Skeletal muscle satellite cell (primary cell): Measurements from ENCODE around the gene GRK4.

Source experiments
- H3K27me3 ChIP-seq: 2 replicates; pipeline ENCODE4 v1.7.0; 2013; ENCODE audit warnings: low read length; ENCODE audit not compliant: control insufficient read depth, insufficient read depth
- H3K36me3 ChIP-seq: 2 replicates; pipeline ENCODE4 v1.7.0; 2013; ENCODE audit warnings: mild to moderate bottlenecking, control low read depth, low read length; ENCODE audit not compliant: insufficient read depth
- H3K4me1 ChIP-seq: 2 replicates; pipeline ENCODE4 v1.7.0; 2013; ENCODE audit warnings: low read length; ENCODE audit not compliant: control insufficient read depth, insufficient read depth
- H3K4me2 ChIP-seq: 2 replicates; pipeline ENCODE4 v1.7.0; 2013; ENCODE audit warnings: mild to moderate bottlenecking, low read length
- H3K4me3 ChIP-seq: 2 replicates; pipeline ENCODE4 v1.7.0; 2013; ENCODE audit warnings: low read length
- H3K9ac ChIP-seq: 2 replicates; pipeline ENCODE4 v1.7.0; 2013; ENCODE audit warnings: mild to moderate bottlenecking, low read depth, low read length, moderate library complexity
- H3K9me3 ChIP-seq: replicated peaks from 2 replicates; pipeline ENCODE4 v1.7.0; 2013; ENCODE audit warnings: mild to moderate bottlenecking, control low read depth, low read length

GRK4 gene

GRCh38 chr4:3026540-3026939 lies 63.2 kb downstream of the GRK4 start:
- H3K4me3 ChIP-seq: no peak overlapping the region
- H3K4me1 ChIP-seq: no peaks in the 10 kb centered on the region
- peaks cover 4% of the 10 kb centered on the region for H3K9me3 ChIP-seq
- no peak overlapping the region for H3K4me2 ChIP-seq
- H3K36me3 ChIP-seq: no peaks in the 10 kb centered on the region
- no peak overlapping the region for H3K9ac ChIP-seq
- H3K27me3 ChIP-seq: peaks cover 7% of the 10 kb centered on the region

- H3K36me3 ChIP-seq: no peaks in the 10 kb centered on the region
- no peak overlapping the region for H3K9ac ChIP-seq
- H3K27me3 ChIP-seq: peaks cover 5% of the 10 kb centered on the region
- no peak overlapping the region for H3K4me3 ChIP-seq
- no peaks in the 10 kb centered on the region for H3K9me3 ChIP-seq
- no peak overlapping the region for H3K4me2 ChIP-seq
- no peaks in the 10 kb centered on the region for H3K4me1 ChIP-seq
Observed at GRCh38 chr4:3029464-3029863, 66.1 kb downstream of the GRK4 start.

GRCh38 chr4:3030566-3031356 lies 67.4 kb downstream of the GRK4 start:
- H3K27me3 ChIP-seq: peaks cover 12% of the 10 kb centered on the region
- H3K4me3 ChIP-seq: no peak overlapping the region
- H3K4me1 ChIP-seq: no peaks in the 10 kb centered on the region
- no peaks in the 10 kb centered on the region for H3K9me3 ChIP-seq
- H3K9ac ChIP-seq: no peak overlapping the region
- H3K36me3 ChIP-seq: no peaks in the 10 kb centered on the region
- no peak overlapping the region for H3K4me2 ChIP-seq

GRCh38 chr4:3031357-3032082 lies 68.1 kb downstream of the GRK4 start:
- no peaks in the 10 kb centered on the region for H3K9me3 ChIP-seq
- H3K4me3 ChIP-seq: no peak overlapping the region
- H3K4me2 ChIP-seq: no peak overlapping the region
- no peak overlapping the region for H3K9ac ChIP-seq
- H3K27me3 ChIP-seq: peaks cover 19% of the 10 kb centered on the region
- H3K36me3 ChIP-seq: no peaks in the 10 kb centered on the region
- H3K4me1 ChIP-seq: no peaks in the 10 kb centered on the region

GRCh38 chr4:3034231-3034630 lies 70.9 kb downstream of the GRK4 start:
- H3K4me1 ChIP-seq: no peaks in the 10 kb centered on the region
- H3K9ac ChIP-seq: no peak overlapping the region
- H3K27me3 ChIP-seq: peaks cover 23% of the 10 kb centered on the region
- H3K4me3 ChIP-seq: no peak overlapping the region
- no peaks in the 10 kb centered on the region for H3K36me3 ChIP-seq
- no peaks in the 10 kb centered on the region for H3K9me3 ChIP-seq
- H3K4me2 ChIP-seq: no peak overlapping the region

- Histone ChIP-seq H3K9ac (no peak overlapping the region), H3K9me3 (no peaks in the 10 kb centered on the region)
Observed at GRCh38 chr4:3035249-3035648, 71.9 kb downstream of the GRK4 start.

GRCh38 chr4:3035674-3036073 lies 72.3 kb downstream of the GRK4 start:
- no peaks in the 10 kb centered on the region for H3K4me1 ChIP-seq
- H3K36me3 ChIP-seq: no peaks in the 10 kb centered on the region
- H3K9ac ChIP-seq: no peak overlapping the region
- no peak overlapping the region for H3K4me3 ChIP-seq
- H3K9me3 ChIP-seq: no peaks in the 10 kb centered on the region
- H3K4me2 ChIP-seq: no peak overlapping the region
- peaks cover 23% of the 10 kb centered on the region for H3K27me3 ChIP-seq

More at GRCh38 chr4:3035249-3035648, 71.9 kb downstream of the GRK4 start:
- Histone ChIP-seq H3K4me1 (no peaks in the 10 kb centered on the region), H3K27me3 (peaks cover 23% of the 10 kb centered on the region), H3K4me2 (no peak overlapping the region), H3K36me3 (no peaks in the 10 kb centered on the region), H3K4me3 (no peak overlapping the region)

GRCh38 chr4:3036131-3036952 lies 73.0 kb downstream of the GRK4 start:
- Histone ChIP-seq H3K4me1 (peaks cover 6% of the 10 kb centered on the region), H3K4me2 (no peak overlapping the region), H3K4me3 (no peak overlapping the region), H3K9ac (no peak overlapping the region), H3K27me3 (peaks cover 23% of the 10 kb centered on the region), H3K36me3 (no peaks in the 10 kb centered on the region), H3K9me3 (no peaks in the 10 kb centered on the region)

- Histone ChIP-seq H3K4me1 (peaks cover 16% of the 10 kb centered on the region), H3K9me3 (no peaks in the 10 kb centered on the region), H3K4me2 (peak overlapping the region; percentile 18), H3K9ac (no peak overlapping the region), H3K27me3 (peaks cover 18% of the 10 kb centered on the region), H3K36me3 (no peaks in the 10 kb centered on the region), H3K4me3 (no peak overlapping the region)
Observed at GRCh38 chr4:3037957-3038461, 74.6 kb downstream of the GRK4 start.

- Histone ChIP-seq H3K4me1 (peaks cover 16% of the 10 kb centered on the region), H3K27me3 (peaks cover 18% of the 10 kb centered on the region), H3K9me3 (no peaks in the 10 kb centered on the region), H3K4me2 (no peak overlapping the region), H3K36me3 (no peaks in the 10 kb centered on the region), H3K9ac (no peak overlapping the region), H3K4me3 (no peak overlapping the region)
Observed at GRCh38 chr4:3039706-3040366, 76.5 kb downstream of the GRK4 start.
